ENCODE data around the gene BMP6. TPM values are rescaled to one million over a fixed set of nuclear protein-coding genes. Genes with fewer than 3 reads are reported as not detected.
"Not testable (repeated sequence)": the region's sequence is repeated elsewhere in the genome, so short reads cannot be mapped to it uniquely, and the experiment has no call there.

Gene BMP6
- total RNA-seq, 1 experiment from 2014 or later = 1.6 TPM

GRCh38 chr6:7817184-7817583, 91.3 kb downstream of the BMP6 start:
- BruUV-seq (replicated peaks); POLR2A ChIA-PET; H3K36me3 ChIP-seq (ENCODE audit: control insufficient read depth in 1 of 2, insufficient read depth in 2 of 2, low read length in 2 of 2); H3K9ac ChIP-seq (ENCODE audit: low read length); H3K79me2 ChIP-seq (ENCODE audit: insufficient read depth, low read length); H3K4me2 ChIP-seq (ENCODE audit: low read length); ATAC-seq; H4K20me1 ChIP-seq (ENCODE audit: insufficient read depth); H3K4me3 ChIP-seq (replicated peaks in 1 of 2; ENCODE audit: low read depth in 1 of 2, low read length in 2 of 2); H3K4me1 ChIP-seq (ENCODE audit: control insufficient read depth in 1 of 2, insufficient read depth in 2 of 2, low read length in 2 of 2); H3K27me3 ChIP-seq (ENCODE audit: insufficient read depth, low read length); H3K9me3 ChIP-seq (ENCODE audit: control insufficient read depth in 1 of 2, insufficient read depth in 1 of 2, low read depth in 1 of 2, low read length in 2 of 2); H3K27ac ChIP-seq (ENCODE audit: low read depth, low read length); H3K9me2 ChIP-seq (ENCODE audit: insufficient read depth); RAD21 ChIA-PET (ENCODE audit: low non-redundant PET in 1 of 2, low total read pairs in 2 of 2, uncharacterized antibody in 2 of 2, unreplicated experiment in 2 of 2); CTCF ChIA-PET; DNase-seq (ENCODE audit: low read depth, low spot score); H2AFZ ChIP-seq (ENCODE audit: low read depth, low read length, poor library complexity, severe bottlenecking); intact Hi-C loops (cut with micrococcal nuclease): not testable (repeated sequence)

GRCh38 chr6:7818257-7819214, 92.6 kb downstream of the BMP6 start:
- no peak for ATAC-seq
- no peak for TF ChIP-seq ATF3 (IDR thresholded peaks at IDR 0.05)
- TF ChIP-seq CTCF (IDR thresholded peaks at IDR 0.05 in 2 of 3, conservative IDR thresholded peaks at IDR 0.05 in 1 of 3; ENCODE audit: borderline replicate concordance in 1 of 3, insufficient read depth in 1 of 3, low read depth in 2 of 3, low read length in 2 of 3) = no peak
- no peak for TF ChIP-seq TCF7L2 (IDR thresholded peaks at IDR 0.05; ENCODE audit: borderline replicate concordance, extremely low read depth, insufficient read depth, insufficient read length)
- TF ChIP-seq JUND (IDR thresholded peaks at IDR 0.05) = no peak
- TF ChIP-seq SIN3A (IDR thresholded peaks at IDR 0.05; ENCODE audit: low read depth) = no peak
- TF ChIP-seq CEBPB (IDR thresholded peaks at IDR 0.05; ENCODE audit: low read depth) = no peak
- no peak for TF ChIP-seq SP1 (IDR thresholded peaks at IDR 0.05; ENCODE audit: low read depth)
- no peak for TF ChIP-seq FOSL1 (IDR thresholded peaks at IDR 0.05; ENCODE audit: low read depth)
- TF ChIP-seq EGR1 (IDR thresholded peaks at IDR 0.05; ENCODE audit: low read depth) = no peak
- TF ChIP-seq ZBTB33 (IDR thresholded peaks at IDR 0.05; ENCODE audit: extremely low read depth, insufficient replicate concordance, low read length) = no peak
- TF ChIP-seq MAX (IDR thresholded peaks at IDR 0.05) = no peak
- TF ChIP-seq SRF (IDR thresholded peaks at IDR 0.05; ENCODE audit: low read depth) = no peak
- TF ChIP-seq POLR2A (IDR thresholded peaks at IDR 0.05; ENCODE audit: borderline replicate concordance, extremely low read depth, insufficient read depth, insufficient read length) = no peak
- no peak for TF ChIP-seq CBX3 (IDR thresholded peaks at IDR 0.05; ENCODE audit: low read depth)
- POLR2A ChIA-PET = no interaction called here
- Histone ChIP-seq H3K4me3 (replicated peaks in 1 of 2; ENCODE audit: low read depth in 1 of 2, low read length in 2 of 2) (no peak overlapping the region), H4K20me1 (ENCODE audit: insufficient read depth) (no peaks in the 10 kb centered on the region), H3K27me3 (ENCODE audit: insufficient read depth, low read length) (no peaks in the 10 kb centered on the region), H3K9me2 (ENCODE audit: insufficient read depth) (no peaks in the 10 kb centered on the region), H3K27ac (ENCODE audit: low read depth, low read length) (no peak overlapping the region), H3K4me2 (ENCODE audit: low read length) (no peak overlapping the region), H3K36me3 (ENCODE audit: control insufficient read depth in 1 of 2, insufficient read depth in 2 of 2, low read length in 2 of 2) (no peaks in the 10 kb centered on the region), H3K4me1 (ENCODE audit: control insufficient read depth in 1 of 2, insufficient read depth in 2 of 2, low read length in 2 of 2) (no peaks in the 10 kb centered on the region), H3K79me2 (ENCODE audit: insufficient read depth, low read length) (no peaks in the 10 kb centered on the region), H3K9me3 (ENCODE audit: control insufficient read depth in 1 of 2, insufficient read depth in 1 of 2, low read depth in 1 of 2, low read length in 2 of 2) (no peaks in the 10 kb centered on the region), H3K9ac (ENCODE audit: low read length) (no peak overlapping the region), H2AFZ (ENCODE audit: low read depth, low read length, poor library complexity, severe bottlenecking) (no peak overlapping the region)
- no TSS peak for BruUV-seq (replicated peaks)
- CTCF ChIA-PET = no interaction called here
- RAD21 ChIA-PET (ENCODE audit: low non-redundant PET in 1 of 2, low total read pairs in 2 of 2, uncharacterized antibody in 2 of 2, unreplicated experiment in 2 of 2) = no interaction called here
- intact Hi-C loops (cut with micrococcal nuclease) = no loop called here
- DNase-seq (ENCODE audit: low read depth, low spot score) = no peak

All from HCT116 (cell line).